ENCODE results near the gene IMMP2L.
"Not testable (repeated sequence)": the region's sequence is repeated elsewhere in the genome, so short reads cannot be mapped to it uniquely, and the experiment has no call there.

Gene IMMP2L

GRCh38 chr7:111459065-111459756 is 103.1 kb downstream of the IMMP2L start:
- no peak for DNase-seq

GRCh38 chr7:111450705-111451104 is 111.6 kb downstream of the IMMP2L start:
- not testable (repeated sequence) for DNase-seq

GRCh38 chr7:111447502-111447901 is 114.8 kb downstream of the IMMP2L start:
- DNase-seq: not testable (repeated sequence)

GRCh38 chr7:111439977-111440376 is 122.3 kb downstream of the IMMP2L start:
- DNase-seq: no peak

- DNase-seq: no peak
Measured at GRCh38 chr7:111438369-111439289, 123.7 kb downstream of the IMMP2L start.

- DNase-seq: no peak
Measured at GRCh38 chr7:111437736-111438135, 124.6 kb downstream of the IMMP2L start.

GRCh38 chr7:111436608-111437007 is 125.7 kb downstream of the IMMP2L start:
- no peak for DNase-seq

GRCh38 chr7:111433426-111433825 is 128.9 kb downstream of the IMMP2L start:
- DNase-seq: no peak

GRCh38 chr7:111429781-111430180 is 132.5 kb downstream of the IMMP2L start:
- no peak for DNase-seq

- no peak for DNase-seq
Measured at GRCh38 chr7:111424768-111425167, 137.5 kb downstream of the IMMP2L start.

- no peak for DNase-seq
Measured at GRCh38 chr7:111414374-111414773, 147.9 kb downstream of the IMMP2L start.

GRCh38 chr7:111413739-111414138 is 148.6 kb downstream of the IMMP2L start:
- no peak for DNase-seq

GRCh38 chr7:111410899-111411298 is 151.4 kb downstream of the IMMP2L start:
- DNase-seq: no peak

- DNase-seq: no peak
Measured at GRCh38 chr7:111409714-111410422, 152.4 kb downstream of the IMMP2L start.

GRCh38 chr7:111408724-111409123 is 153.6 kb downstream of the IMMP2L start:
- no peak for DNase-seq

GRCh38 chr7:111407258-111407657 is 155.0 kb downstream of the IMMP2L start:
- no peak for DNase-seq

- no peak for DNase-seq
Measured at GRCh38 chr7:111405621-111406020, 156.7 kb downstream of the IMMP2L start.

GRCh38 chr7:111401516-111401915 is 160.8 kb downstream of the IMMP2L start:
- DNase-seq: no peak

- DNase-seq: no peak
Measured at GRCh38 chr7:111400088-111400487, 162.2 kb downstream of the IMMP2L start.

GRCh38 chr7:111394891-111395290 is 167.4 kb downstream of the IMMP2L start:
- no peak for DNase-seq

- DNase-seq: no peak
Measured at GRCh38 chr7:111393011-111393754, 169.1 kb downstream of the IMMP2L start.

GRCh38 chr7:111392294-111392693 is 170.0 kb downstream of the IMMP2L start:
- DNase-seq: no peak

GRCh38 chr7:111390000-111390399 is 172.3 kb downstream of the IMMP2L start:
- no peak for DNase-seq

All from DMS 273 treated with DMSO at 0.1 percent for 48 hours (cell line).